ENCODE results near the gene CPOX.
"Not testable (repeated sequence)": the region's sequence is repeated elsewhere in the genome, so short reads cannot be mapped to it uniquely, and the experiment has no call there.

CPOX gene

GRCh38 chr3:98593046-98593936 lies at the start of gene CPOX:
Gene CPOX (minus strand): TSS chr3:98593611. CDS start chr3:98593504, 107 bp downstream.
- Histone ChIP-seq H3K9ac (peak within 1 kb of the TSS; percentile 81 to 88 (median 86)), H4K20me1 (peaks cover 0 to 19% (median 7%) of the 10 kb centered on the region in 11 experiments; a peak in 12 of 22 replicates), H3K27me3 (no peaks in the 10 kb centered on the region), H3K4me1 (peaks cover 24 to 76% (median 41%) of the 10 kb centered on the region in 10 experiments), H3K27ac (peak within 1 kb of the TSS; percentile 67 to 81 (median 75)), H3K4me3 (peak within 1 kb of the TSS; percentile 79 to 97 (median 90)), H3K9me3 (replicated peaks in 1 of 11) (no peaks in the 10 kb centered on the region), H3K4me2 (peak within 1 kb of the TSS; percentile 89 to 99 (median 96)), H3K36me3 (peaks cover 21 to 32% (median 27%) of the 10 kb centered on the region in 11 experiments; a peak in 21 of 22 replicates)
- no peak for TF ChIP-seq Cebpa-rat (IDR thresholded peaks at IDR 0.05)

- H3K4me2 ChIP-seq, H3K4me3 ChIP-seq, H3K4me1 ChIP-seq, H3K9ac ChIP-seq, H4K20me1 ChIP-seq, H3K27me3 ChIP-seq, H3K36me3 ChIP-seq, H3K27ac ChIP-seq: not testable (repeated sequence)
- H3K9me3 ChIP-seq (replicated peaks in 1 of 11) = peaks cover 0 to 26% (median 0%) of the 10 kb centered on the region in 11 experiments; a peak in 5 of 22 replicates
Observed at GRCh38 chr3:98642769-98643168, 49.4 kb upstream of the CPOX start.

GRCh38 chr3:98641756-98642155 lies 48.3 kb upstream of the CPOX start:
- not testable (repeated sequence) for H3K9ac ChIP-seq, H3K4me1 ChIP-seq, H3K27ac ChIP-seq, H3K4me3 ChIP-seq, H3K27me3 ChIP-seq, H4K20me1 ChIP-seq, H3K4me2 ChIP-seq, H3K36me3 ChIP-seq
- peaks cover 0 to 30% (median 0%) of the 10 kb centered on the region in 11 experiments; a peak in 5 of 22 replicates for H3K9me3 ChIP-seq (replicated peaks in 1 of 11)

- not testable (repeated sequence) for H3K4me1 ChIP-seq, H3K27ac ChIP-seq, H3K36me3 ChIP-seq, H3K4me3 ChIP-seq, H4K20me1 ChIP-seq, H3K4me2 ChIP-seq, H3K27me3 ChIP-seq, H3K9ac ChIP-seq
- peaks cover 0 to 35% (median 0%) of the 10 kb centered on the region in 11 experiments; a peak in 5 of 22 replicates for H3K9me3 ChIP-seq (replicated peaks in 1 of 11)
Observed at GRCh38 chr3:98638515-98638914, 45.1 kb upstream of the CPOX start.

- H4K20me1 ChIP-seq = no peaks in the 10 kb centered on the region
- no peaks in the 10 kb centered on the region for H3K27me3 ChIP-seq
- H3K4me2 ChIP-seq = no peak overlapping the region
- no peaks in the 10 kb centered on the region for H3K36me3 ChIP-seq
- H3K4me1 ChIP-seq = peaks cover 0 to 13% (median 0%) of the 10 kb centered on the region in 10 experiments; a peak in 3 of 20 replicates
- H3K9ac ChIP-seq = no peak overlapping the region
- H3K27ac ChIP-seq = no peak overlapping the region
- no peak overlapping the region for H3K4me3 ChIP-seq
- H3K9me3 ChIP-seq (replicated peaks in 1 of 11) = 0 out of 22 replicates have a peak, but pooled peaks cover 0 to 8% (median 0%) of the 10 kb centered on the region in 11 experiments
- no peak for TF ChIP-seq Cebpa-rat (IDR thresholded peaks at IDR 0.05)
Observed at GRCh38 chr3:98630416-98630815, 37.0 kb upstream of the CPOX start.

- Histone ChIP-seq H3K27me3 (no peaks in the 10 kb centered on the region), H3K27ac (no peak overlapping the region), H4K20me1 (no peaks in the 10 kb centered on the region), H3K4me3 (no peak overlapping the region), H3K9me3 (replicated peaks in 1 of 11) (no peaks in the 10 kb centered on the region), H3K36me3 (no peaks in the 10 kb centered on the region), H3K4me1 (peaks cover 0 to 13% (median 0%) of the 10 kb centered on the region in 10 experiments; a peak in 3 of 20 replicates), H3K4me2 (peak overlapping the region in 1 of 11 experiments; percentile 22; a peak in 1 of 22 replicates), H3K9ac (no peak overlapping the region)
- no peak for TF ChIP-seq Cebpa-rat (IDR thresholded peaks at IDR 0.05)
Observed at GRCh38 chr3:98628317-98628716, 34.9 kb upstream of the CPOX start.

GRCh38 chr3:98626151-98626550 lies 32.7 kb upstream of the CPOX start:
- Histone ChIP-seq H4K20me1 (no peaks in the 10 kb centered on the region), H3K36me3 (no peaks in the 10 kb centered on the region), H3K9ac (no peak overlapping the region), H3K9me3 (replicated peaks in 1 of 11) (no peaks in the 10 kb centered on the region), H3K4me3 (no peak overlapping the region), H3K27me3 (no peaks in the 10 kb centered on the region), H3K27ac (no peak overlapping the region), H3K4me1 (peaks cover 0 to 10% (median 0%) of the 10 kb centered on the region in 10 experiments; a peak in 3 of 20 replicates), H3K4me2 (no peak overlapping the region)
- TF ChIP-seq Cebpa-rat (IDR thresholded peaks at IDR 0.05) = no peak

- Histone ChIP-seq H4K20me1 (no peaks in the 10 kb centered on the region), H3K4me1 (peaks cover 0 to 6% (median 0%) of the 10 kb centered on the region in 10 experiments; a peak in 1 of 20 replicates), H3K9me3 (replicated peaks in 1 of 11) (no peaks in the 10 kb centered on the region), H3K36me3 (no peaks in the 10 kb centered on the region), H3K4me3 (no peak overlapping the region), H3K4me2 (no peak overlapping the region), H3K9ac (no peak overlapping the region), H3K27me3 (no peaks in the 10 kb centered on the region), H3K27ac (no peak overlapping the region)
- no peak for TF ChIP-seq Cebpa-rat (IDR thresholded peaks at IDR 0.05)
Observed at GRCh38 chr3:98623572-98624280, 30.3 kb upstream of the CPOX start.

GRCh38 chr3:98617841-98618240 lies 24.4 kb upstream of the CPOX start:
- no peak overlapping the region for H3K9ac ChIP-seq
- no peak overlapping the region for H3K4me2 ChIP-seq
- no peak overlapping the region for H3K27ac ChIP-seq
- H3K9me3 ChIP-seq (replicated peaks in 1 of 11) = peaks cover 0 to 3% (median 0%) of the 10 kb centered on the region in 11 experiments; a peak in 2 of 22 replicates
- no peak for TF ChIP-seq Cebpa-rat (IDR thresholded peaks at IDR 0.05)
- H4K20me1 ChIP-seq = no peaks in the 10 kb centered on the region
- peaks cover 3 to 10% (median 7%) of the 10 kb centered on the region in 10 experiments; a peak in 18 of 20 replicates for H3K4me1 ChIP-seq
- H3K4me3 ChIP-seq = no peak overlapping the region
- H3K27me3 ChIP-seq = no peaks in the 10 kb centered on the region
- H3K36me3 ChIP-seq = no peaks in the 10 kb centered on the region

Measured in BLaER1 treated with 17β-estradiol and CSF1 and Interleukin-3, amounts not matched to agents 10 nM and 100 nM (cell line).